Stomach (tissue), 9 donors: Measurements from ENCODE around the gene ARMH1. TPM values are rescaled to one million over a fixed set of nuclear protein-coding genes. Genes with fewer than 3 reads are reported as not detected.

ENCODE experiments used
- DNase-seq, 2 donors: peaks; one replicate each; pipeline versions ENCODE4 v3.0.0 to v3.0.0-alpha.2; 2013 to 2019
- H3K27ac ChIP-seq, 5 donors: fragments of 200-600 bp in 4 of 5; sonication (generic) in 4 of 5; one replicate each; pipeline ENCODE4 v1.5.1; 2013 to 2019; ENCODE audit warnings: mild to moderate bottlenecking in 1 of 5, moderate library complexity in 1 of 5
- H3K27me3 ChIP-seq, 3 donors: fragments of 200-600 bp; sonication (generic); one replicate each; pipeline ENCODE4 v1.5.1; 2017 to 2019; ENCODE audit warnings: mixed run types in 1 of 3
- H3K36me3 ChIP-seq, 4 donors: fragments of 200-600 bp; sonication (generic); 1 replicate in 3 of 4; 2 replicates in 1 of 4; pipeline ENCODE4 v1.5.1; 2016 to 2019
- H3K4me1 ChIP-seq, 4 donors: fragments of 200-600 bp; sonication (generic); one replicate each; pipeline ENCODE4 v1.5.1; 2016 to 2019
- H3K4me3 ChIP-seq, 4 donors: fragments of 200-600 bp; sonication (generic) in 3 of 4; one replicate each; pipeline ENCODE4 v1.5.1; 2016 to 2019; ENCODE audit warnings: mild to moderate bottlenecking in 1 of 4
- H3K9me3 ChIP-seq, 4 donors: fragments of 200-600 bp; sonication (generic); one replicate each; pipeline ENCODE4 v1.5.1; 2016 to 2019
- EP300 ChIP-seq: sonication (generic); formaldehyde crosslinking; IDR thresholded peaks from one replicate; pipeline ENCODE4 v1.6.1; 2017; ENCODE audit warnings: antibody characterized with exemption
- POLR2A ChIP-seq, 4 donors: fragments of 450-650 bp; IDR thresholded peaks; one replicate each; pipeline ENCODE4 v1.6.1; 2016; ENCODE audit warnings: antibody characterized with exemption in 4 of 4, control low read depth in 2 of 4, mild to moderate bottlenecking in 1 of 4, moderate library complexity in 1 of 4
- POLR2AphosphoS5 ChIP-seq, 3 donors: sonication (generic); formaldehyde crosslinking; IDR thresholded peaks; one replicate each; pipeline ENCODE4 v1.6.1; 2016; ENCODE audit warnings: antibody characterized with exemption in 3 of 3
- WGBS, 5 donors: extraction: QIAGEN DNeasy Blood & Tissue Kit in 3 of 5; methylation state at CpG; one replicate each; pipeline versions ENCODE4 v1.1.5 to v1.1.7; 2013 to 2018; 5-methylcytosine and 5-hydroxymethylcytosine counted together
- intact Hi-C: fragments of 100-400 bp; cut with DNase I; formaldehyde crosslinking; loops from one replicate; pipeline ENCODE4 v1.15.1; 2023; ENCODE audit warnings: low total_unique reads
- polyA plus RNA-seq, 3 donors: library from polyadenylated mRNA; stranded (reverse); fragments of 200-250 nt; gene quantifications; one replicate each; pipeline ENCODE4 v1.2.3, GENCODE V29; 2013
- total RNA-seq, 5 donors: library from RNA; depleted of rRNA; stranded (reverse); fragments of >200 nt; gene quantifications; one replicate each; pipeline versions ENCODE4 v1.1.0 to v1.2.3, GENCODE V29; 2014 to 2016
- TF ChIP-seq, protein P1 (sequence below), 7 experiments: fragments of 450-650 bp in 4 of 7; fragments of 200-600 bp in 3 of 7; sonication (generic) in 3 of 7; IDR thresholded peaks; one replicate each; pipeline ENCODE4 v1.5.1; 2016 to 2019; ENCODE audit warnings: antibody characterized with exemption in 7 of 7, control low read depth in 2 of 7, mild to moderate bottlenecking in 1 of 7
- donor health status: healthy with polysubstance abuse.
- donor health status: Bipolar disorder and iron deficiency.
- donor health status: healthy.

Gene ARMH1
- total and polyA plus RNA-seq, 8 donors, result 3.3 to 8.6 (median 4.4) TPM; not detected in 3

DNA sequence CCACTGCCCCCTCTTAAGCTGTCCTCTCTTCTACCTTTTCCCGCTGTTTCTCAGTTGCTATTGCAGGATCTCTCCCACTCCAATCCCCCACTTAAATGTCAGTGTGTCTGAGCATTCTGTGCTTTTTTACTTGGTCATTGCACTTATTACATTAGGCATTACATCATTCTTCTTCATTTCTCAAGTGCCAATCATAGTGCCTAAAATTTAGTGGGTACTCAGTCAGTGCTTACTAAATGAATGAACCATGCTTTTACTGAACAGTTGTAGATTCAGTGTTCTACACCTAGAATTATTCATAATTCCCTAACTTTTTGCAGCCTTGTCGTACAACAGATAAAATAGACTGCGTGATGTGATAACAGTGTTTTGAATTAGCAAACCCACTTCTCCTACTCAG lies 19.4 kb downstream of the ARMH1 start:
- no peak for TF ChIP-seq POLR2A (IDR thresholded peaks at IDR 0.05)
- no peak for TF ChIP-seq EP300
- TF ChIP-seq POLR2AphosphoS5 (IDR thresholded peaks at IDR 0.05), result no peak
- TF ChIP-seq, protein P1, sequence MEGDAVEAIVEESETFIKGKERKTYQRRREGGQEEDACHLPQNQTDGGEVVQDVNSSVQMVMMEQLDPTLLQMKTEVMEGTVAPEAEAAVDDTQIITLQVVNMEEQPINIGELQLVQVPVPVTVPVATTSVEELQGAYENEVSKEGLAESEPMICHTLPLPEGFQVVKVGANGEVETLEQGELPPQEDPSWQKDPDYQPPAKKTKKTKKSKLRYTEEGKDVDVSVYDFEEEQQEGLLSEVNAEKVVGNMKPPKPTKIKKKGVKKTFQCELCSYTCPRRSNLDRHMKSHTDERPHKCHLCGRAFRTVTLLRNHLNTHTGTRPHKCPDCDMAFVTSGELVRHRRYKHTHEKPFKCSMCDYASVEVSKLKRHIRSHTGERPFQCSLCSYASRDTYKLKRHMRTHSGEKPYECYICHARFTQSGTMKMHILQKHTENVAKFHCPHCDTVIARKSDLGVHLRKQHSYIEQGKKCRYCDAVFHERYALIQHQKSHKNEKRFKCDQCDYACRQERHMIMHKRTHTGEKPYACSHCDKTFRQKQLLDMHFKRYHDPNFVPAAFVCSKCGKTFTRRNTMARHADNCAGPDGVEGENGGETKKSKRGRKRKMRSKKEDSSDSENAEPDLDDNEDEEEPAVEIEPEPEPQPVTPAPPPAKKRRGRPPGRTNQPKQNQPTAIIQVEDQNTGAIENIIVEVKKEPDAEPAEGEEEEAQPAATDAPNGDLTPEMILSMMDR (IDR thresholded peaks at IDR 0.05), result no peak
- 92 to 98% (median 93%) methylated on average over 3 of the region's 3 CpGs for WGBS, 5 donors
- Histone ChIP-seq H3K9me3 (no peaks in the 10 kb centered on the region), H3K4me3 (no peak overlapping the region), H3K36me3 (no peaks in the 10 kb centered on the region), H3K27me3 (no peaks in the 10 kb centered on the region), H3K4me1 (no peaks in the 10 kb centered on the region), H3K27ac (no peak overlapping the region)
- intact Hi-C loops, result no loop called here
- DNase-seq, result no peak

DNA sequence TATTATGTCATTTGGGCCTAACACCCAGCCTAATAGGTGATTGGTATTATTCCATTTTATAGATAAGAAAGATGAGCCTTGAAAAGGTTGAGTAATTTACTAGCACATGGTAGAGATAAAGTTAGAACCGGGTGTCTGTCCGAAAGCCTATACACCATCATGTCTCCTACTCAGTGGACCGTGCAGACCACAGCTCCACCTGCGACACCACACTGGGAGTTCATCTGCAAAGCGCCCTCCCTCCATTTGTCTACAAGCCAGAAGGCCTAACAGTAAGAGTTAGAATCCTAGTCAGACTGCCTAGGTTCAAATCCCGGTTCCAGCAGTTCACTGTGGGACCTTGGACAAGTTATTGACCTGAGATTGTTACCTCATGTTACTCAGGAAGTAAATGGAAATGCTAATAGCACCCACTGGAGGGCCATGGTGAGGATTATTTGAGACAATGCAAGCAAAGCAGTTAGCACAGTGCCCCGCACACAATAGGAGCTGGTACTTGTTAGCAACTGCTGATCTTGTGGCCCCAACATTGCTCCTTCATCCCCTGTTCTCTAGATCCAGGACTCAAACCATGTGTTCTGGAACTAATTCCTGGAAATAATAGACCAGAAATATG lies 20.5 kb downstream of the ARMH1 start:
- no peak for DNase-seq
- WGBS, 5 donors, result 92 to 94% (median 93%) methylated on average over 7 of the region's 7 CpGs

DNA sequence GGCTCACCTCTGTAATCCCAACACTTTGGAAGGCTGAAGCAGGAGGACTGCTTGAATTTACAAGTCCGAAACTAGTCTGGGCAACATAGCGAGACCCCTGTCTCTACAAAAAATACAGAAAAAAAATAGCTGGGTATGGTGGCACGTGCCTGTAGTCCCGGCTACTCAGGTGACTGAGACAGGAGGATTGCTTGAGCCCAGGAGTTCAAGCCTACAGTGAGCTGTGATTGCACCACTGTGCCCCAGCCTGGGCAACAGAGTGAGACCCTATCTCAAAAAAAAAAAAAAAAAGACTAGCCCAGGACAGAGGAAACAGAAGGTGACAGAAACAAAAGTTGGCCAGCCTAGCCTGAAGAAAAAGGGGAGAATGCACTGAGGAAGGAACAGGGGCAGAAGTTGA lies 21.2 kb downstream of the ARMH1 start:
- H3K27me3 ChIP-seq, result no peaks in the 10 kb centered on the region
- no peak overlapping the region for H3K27ac ChIP-seq
- H3K4me1 ChIP-seq, result no peaks in the 10 kb centered on the region
- no peak overlapping the region for H3K4me3 ChIP-seq
- intact Hi-C loops, result no loop called here
- DNase-seq, result no peak
- H3K36me3 ChIP-seq, result no peaks in the 10 kb centered on the region
- 89 to 97% (median 96%) methylated on average over 4 of the region's 4 CpGs for WGBS, 5 donors
- TF ChIP-seq EP300 (no peak), POLR2A (IDR thresholded peaks at IDR 0.05) (no peak), POLR2AphosphoS5 (IDR thresholded peaks at IDR 0.05) (no peak)
- TF ChIP-seq, protein P1 (IDR thresholded peaks at IDR 0.05), result no peak
- H3K9me3 ChIP-seq, result no peaks in the 10 kb centered on the region

More for the DNA sequence above, 20.5 kb downstream of the ARMH1 start:
- intact Hi-C loops, result no loop called here
- TF ChIP-seq, protein P1 (IDR thresholded peaks at IDR 0.05), result no peak
- TF ChIP-seq EP300 (no peak), POLR2AphosphoS5 (IDR thresholded peaks at IDR 0.05) (no peak), POLR2A (IDR thresholded peaks at IDR 0.05) (no peak)
- Histone ChIP-seq H3K27me3 (no peaks in the 10 kb centered on the region), H3K4me1 (no peaks in the 10 kb centered on the region), H3K36me3 (no peaks in the 10 kb centered on the region), H3K9me3 (no peaks in the 10 kb centered on the region), H3K4me3 (no peak overlapping the region), H3K27ac (no peak overlapping the region)

DNA sequence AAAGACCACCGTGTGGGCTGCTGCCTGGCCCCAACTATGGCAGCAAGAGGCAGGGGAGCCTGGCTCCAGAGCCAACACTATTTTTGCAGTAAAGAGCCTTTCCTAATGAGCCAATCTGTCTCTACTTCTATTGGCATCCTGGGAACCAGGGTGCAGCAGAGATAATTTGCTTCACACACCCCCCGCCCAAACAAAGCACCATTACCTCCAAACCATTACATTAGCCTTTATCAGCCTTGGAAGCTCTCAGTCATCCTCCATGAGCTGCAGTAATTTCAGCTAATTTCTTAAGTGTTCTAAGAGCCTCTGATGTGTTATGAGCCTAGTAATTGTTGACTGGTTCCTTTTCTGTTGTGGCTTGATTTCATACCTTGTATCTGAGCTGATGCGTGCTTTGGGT lies 21.6 kb downstream of the ARMH1 start:
- Histone ChIP-seq H3K36me3 (no peaks in the 10 kb centered on the region), H3K27me3 (no peaks in the 10 kb centered on the region), H3K4me1 (no peaks in the 10 kb centered on the region), H3K4me3 (no peak overlapping the region), H3K27ac (no peak overlapping the region), H3K9me3 (no peaks in the 10 kb centered on the region)
- no peak for DNase-seq
- WGBS, 5 donors, result 86 to 96% (median 89%) methylated on average over 3 of the region's 3 CpGs
- intact Hi-C loops, result no loop called here
- TF ChIP-seq EP300 (no peak), POLR2A (IDR thresholded peaks at IDR 0.05) (no peak), POLR2AphosphoS5 (IDR thresholded peaks at IDR 0.05) (no peak)
- TF ChIP-seq, protein P1 (IDR thresholded peaks at IDR 0.05), result no peak
